MM.1S (cell line): ENCODE data around the gene RMND5A.

Experiments used
- DNase-seq: peaks from one replicate; pipeline ENCODE4 v3.0.0-alpha.2; 2015
- H2AFZ ChIP-seq: fragments of 300-600 bp; sonication (generic); 2 replicates; pipeline ENCODE4 v1.6.0; 2016; ENCODE audit warnings: antibody characterized with exemption, low read length
- H3F3A ChIP-seq: fragments of 300-600 bp; sonication (generic); 2 replicates; pipeline ENCODE4 v1.6.1; 2016; ENCODE audit warnings: mild to moderate bottlenecking, antibody characterized with exemption, low read length, moderate library complexity, mixed read lengths; ENCODE audit not compliant: insufficient read depth
- H3K27ac ChIP-seq: fragments of 300-600 bp; sonication (generic); 2 replicates; pipeline ENCODE4 v1.5.1; 2016; ENCODE audit warnings: mild to moderate bottlenecking, low read length
- H3K27me3 ChIP-seq: fragments of 300-600 bp; sonication (generic); replicated peaks from 2 replicates; pipeline ENCODE4 v1.6.0; 2016; ENCODE audit warnings: low read length; ENCODE audit not compliant: insufficient read depth
- H3K36me3 ChIP-seq: fragments of 300-600 bp; sonication (generic); replicated peaks from 2 replicates; pipeline ENCODE4 v1.6.1; 2016; ENCODE audit warnings: mild to moderate bottlenecking, low read length, mixed read lengths; ENCODE audit not compliant: insufficient read depth
- H3K4me1 ChIP-seq: fragments of 300-600 bp; sonication (generic); 2 replicates; pipeline ENCODE4 v1.6.1; 2016; ENCODE audit warnings: low read length, mixed read lengths
- H3K4me2 ChIP-seq: fragments of 300-600 bp; sonication (generic); 2 replicates; pipeline ENCODE4 v1.6.0; 2016; ENCODE audit warnings: low read depth, low read length
- H3K4me3 ChIP-seq: fragments of 300-600 bp; sonication (generic); 2 replicates; pipeline ENCODE4 v1.5.1; 2016; ENCODE audit warnings: low read length, mixed read lengths
- H3K79me2 ChIP-seq: fragments of 300-600 bp; sonication (generic); 2 replicates; pipeline ENCODE4 v1.6.1; 2016; ENCODE audit warnings: mixed run types, low read length, mixed read lengths
- H3K9ac ChIP-seq: fragments of 300-600 bp; sonication (generic); 2 replicates; pipeline ENCODE4 v1.6.1; 2016; ENCODE audit warnings: low read length, mixed read lengths
- H3K9me2 ChIP-seq: fragments of 300-600 bp; sonication (generic); replicated peaks from 2 replicates; pipeline ENCODE4 v1.6.1; 2016; ENCODE audit warnings: mild to moderate bottlenecking, low read length, mixed read lengths; ENCODE audit not compliant: insufficient read depth
- H3K9me3 ChIP-seq: fragments of 300-600 bp; sonication (generic); replicated peaks from 2 replicates; pipeline ENCODE4 v1.6.1; 2016; ENCODE audit warnings: mild to moderate bottlenecking, low read length, mixed read lengths; ENCODE audit not compliant: insufficient read depth
- H4K20me1 ChIP-seq: fragments of 300-600 bp; sonication (generic); 2 replicates; pipeline ENCODE4 v1.6.1; 2016; ENCODE audit warnings: mild to moderate bottlenecking, low read length, moderate library complexity, mixed read lengths; ENCODE audit not compliant: insufficient read depth
- EZH2 ChIP-seq: fragments of 300-600 bp; sonication (generic); optimal IDR thresholded peaks from 2 replicates; pipeline ENCODE3; 2017; ENCODE audit warnings: low read depth, mild to moderate bottlenecking, antibody characterized with exemption, low read length, mixed read lengths
- EZH2phosphoT487 ChIP-seq: fragments of 300-600 bp; sonication (generic); IDR thresholded peaks from 2 replicates; pipeline ENCODE4 v1.6.1; 2018; ENCODE audit warnings: antibody characterized with exemption, low read length
- TF ChIP-seq, protein P1 (sequence below): fragments of 300-600 bp; sonication (generic); IDR thresholded peaks from 2 replicates; pipeline ENCODE4 v1.5.1; 2016; ENCODE audit warnings: antibody characterized with exemption, low read length, mixed read lengths

The RMND5A gene

GRCh38 chr2:86685351-86685750 is 34.7 kb upstream of the RMND5A start:
- Histone ChIP-seq H3K4me2 (no peak overlapping the region), H3F3A (no peaks in the 10 kb centered on the region), H3K79me2 (no peaks in the 10 kb centered on the region), H3K27me3 (no peaks in the 10 kb centered on the region), H3K4me3 (no peak overlapping the region), H3K9ac (no peak overlapping the region), H3K36me3 (no peaks in the 10 kb centered on the region), H2AFZ (no peak overlapping the region), H3K9me2 (no peaks in the 10 kb centered on the region), H3K27ac (no peak overlapping the region), H4K20me1 (no peaks in the 10 kb centered on the region), H3K4me1 (no peaks in the 10 kb centered on the region), H3K9me3 (no peaks in the 10 kb centered on the region)
- no peak for DNase-seq
- TF ChIP-seq EZH2phosphoT487 (no peak), EZH2 (no peak)
- TF ChIP-seq, protein P1, sequence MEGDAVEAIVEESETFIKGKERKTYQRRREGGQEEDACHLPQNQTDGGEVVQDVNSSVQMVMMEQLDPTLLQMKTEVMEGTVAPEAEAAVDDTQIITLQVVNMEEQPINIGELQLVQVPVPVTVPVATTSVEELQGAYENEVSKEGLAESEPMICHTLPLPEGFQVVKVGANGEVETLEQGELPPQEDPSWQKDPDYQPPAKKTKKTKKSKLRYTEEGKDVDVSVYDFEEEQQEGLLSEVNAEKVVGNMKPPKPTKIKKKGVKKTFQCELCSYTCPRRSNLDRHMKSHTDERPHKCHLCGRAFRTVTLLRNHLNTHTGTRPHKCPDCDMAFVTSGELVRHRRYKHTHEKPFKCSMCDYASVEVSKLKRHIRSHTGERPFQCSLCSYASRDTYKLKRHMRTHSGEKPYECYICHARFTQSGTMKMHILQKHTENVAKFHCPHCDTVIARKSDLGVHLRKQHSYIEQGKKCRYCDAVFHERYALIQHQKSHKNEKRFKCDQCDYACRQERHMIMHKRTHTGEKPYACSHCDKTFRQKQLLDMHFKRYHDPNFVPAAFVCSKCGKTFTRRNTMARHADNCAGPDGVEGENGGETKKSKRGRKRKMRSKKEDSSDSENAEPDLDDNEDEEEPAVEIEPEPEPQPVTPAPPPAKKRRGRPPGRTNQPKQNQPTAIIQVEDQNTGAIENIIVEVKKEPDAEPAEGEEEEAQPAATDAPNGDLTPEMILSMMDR = no peak

- H3K9me2 ChIP-seq = no peaks in the 10 kb centered on the region
- no peak for TF ChIP-seq EZH2phosphoT487
- TF ChIP-seq EZH2 = no peak
- TF ChIP-seq, protein P1 = no peak
- H3K4me2 ChIP-seq = no peak overlapping the region
- H4K20me1 ChIP-seq = no peaks in the 10 kb centered on the region
- no peaks in the 10 kb centered on the region for H3K79me2 ChIP-seq
- no peak overlapping the region for H2AFZ ChIP-seq
- H3K9ac ChIP-seq = no peak overlapping the region
- no peaks in the 10 kb centered on the region for H3K36me3 ChIP-seq
- H3K4me3 ChIP-seq = no peak overlapping the region
- H3F3A ChIP-seq = no peaks in the 10 kb centered on the region
- no peaks in the 10 kb centered on the region for H3K9me3 ChIP-seq
- H3K27ac ChIP-seq = no peak overlapping the region
- H3K4me1 ChIP-seq = no peaks in the 10 kb centered on the region
- no peak for DNase-seq
- no peaks in the 10 kb centered on the region for H3K27me3 ChIP-seq
Measured at GRCh38 chr2:86686460-86686859, 33.6 kb upstream of the RMND5A start.

- no peaks in the 10 kb centered on the region for H3K4me1 ChIP-seq
- no peak overlapping the region for H3K9ac ChIP-seq
- H3K9me3 ChIP-seq = no peaks in the 10 kb centered on the region
- no peaks in the 10 kb centered on the region for H3K79me2 ChIP-seq
- TF ChIP-seq, protein P1 = no peak
- TF ChIP-seq EZH2 (no peak), EZH2phosphoT487 (no peak)
- no peaks in the 10 kb centered on the region for H3K9me2 ChIP-seq
- no peaks in the 10 kb centered on the region for H3F3A ChIP-seq
- H3K4me3 ChIP-seq = no peak overlapping the region
- no peak overlapping the region for H3K4me2 ChIP-seq
- no peaks in the 10 kb centered on the region for H4K20me1 ChIP-seq
- H3K36me3 ChIP-seq = no peaks in the 10 kb centered on the region
- no peaks in the 10 kb centered on the region for H3K27me3 ChIP-seq
- no peak overlapping the region for H2AFZ ChIP-seq
- no peak overlapping the region for H3K27ac ChIP-seq
- DNase-seq = no peak
Measured at GRCh38 chr2:86686905-86687304, 33.2 kb upstream of the RMND5A start.
